ENCODE results near the gene ARFGEF2. TPM values are rescaled to one million over a fixed set of nuclear protein-coding genes. Genes with fewer than 3 reads are reported as not detected.

ARFGEF2 gene
- total RNA-seq, 1 experiment from 2014 or later = 22.2 TPM

DNA sequence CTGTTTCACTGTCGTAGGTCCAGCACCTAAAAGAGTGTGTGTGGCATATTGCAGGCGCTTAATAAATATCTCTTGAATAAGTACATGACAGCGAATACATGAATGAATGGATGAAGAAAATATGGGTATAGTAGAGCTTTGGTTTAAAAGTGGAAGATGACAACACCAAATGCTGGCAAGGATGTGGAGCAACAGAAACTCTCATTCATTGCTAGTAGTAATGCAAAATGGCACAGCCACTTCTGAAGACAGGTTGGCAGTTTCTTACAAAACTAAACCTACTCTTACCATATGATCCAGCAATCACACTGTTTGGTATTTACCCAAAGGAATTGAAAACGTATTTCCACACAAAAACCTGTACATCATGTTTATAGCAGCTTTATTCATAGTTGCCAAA lies 36.3 kb upstream of the ARFGEF2 start:
- no peaks in the 10 kb centered on the region for H4K20me1 ChIP-seq (ENCODE audit: insufficient read depth)
- intact Hi-C loops (cut with micrococcal nuclease) = no loop called here
- CTCF ChIA-PET = no interaction called here
- no peak overlapping the region for H2AFZ ChIP-seq (ENCODE audit: low read depth, low read length, poor library complexity, severe bottlenecking)
- no peak overlapping the region for H3K27ac ChIP-seq (ENCODE audit: low read depth, low read length)
- H3K4me3 ChIP-seq (replicated peaks in 1 of 2; ENCODE audit: low read depth in 1 of 2, low read length in 2 of 2) = no peak overlapping the region
- no peak for ATAC-seq
- H3K9ac ChIP-seq (ENCODE audit: low read length) = no peak overlapping the region
- RAD21 ChIA-PET (ENCODE audit: low non-redundant PET in 1 of 2, low total read pairs in 2 of 2, uncharacterized antibody in 2 of 2, unreplicated experiment in 2 of 2) = no interaction called here
- no peaks in the 10 kb centered on the region for H3K9me3 ChIP-seq (ENCODE audit: control insufficient read depth in 1 of 2, insufficient read depth in 1 of 2, low read depth in 1 of 2, low read length in 2 of 2)
- H3K36me3 ChIP-seq (ENCODE audit: control insufficient read depth in 1 of 2, insufficient read depth in 2 of 2, low read length in 2 of 2) = no peaks in the 10 kb centered on the region
- no peaks in the 10 kb centered on the region for H3K79me2 ChIP-seq (ENCODE audit: insufficient read depth, low read length)
- no peaks in the 10 kb centered on the region for H3K4me1 ChIP-seq (ENCODE audit: control insufficient read depth in 1 of 2, insufficient read depth in 2 of 2, low read length in 2 of 2)
- BruUV-seq (replicated peaks) = no TSS peak
- TF ChIP-seq EZH2phosphoT487 (IDR thresholded peaks at IDR 0.05; ENCODE audit: borderline replicate concordance) = no peak
- no peak for TF ChIP-seq TCF7L2 (IDR thresholded peaks at IDR 0.05; ENCODE audit: borderline replicate concordance, extremely low read depth, insufficient read depth, insufficient read length)
- no peak for TF ChIP-seq EZH2 (IDR thresholded peaks at IDR 0.05)
- no peak for TF ChIP-seq POLR2A (IDR thresholded peaks at IDR 0.05; ENCODE audit: borderline replicate concordance, extremely low read depth, insufficient read depth, insufficient read length)
- no peak for TF ChIP-seq ZNF274 (IDR thresholded peaks at IDR 0.05; ENCODE audit: low read depth, low read length)
- TF ChIP-seq SRF (IDR thresholded peaks at IDR 0.05; ENCODE audit: low read depth) = no peak
- no peak for TF ChIP-seq ELF1 (IDR thresholded peaks at IDR 0.05; ENCODE audit: borderline replicate concordance, low read depth)
- TF ChIP-seq FOSL1 (IDR thresholded peaks at IDR 0.05; ENCODE audit: low read depth) = no peak
- H3K4me2 ChIP-seq (ENCODE audit: low read length) = no peak overlapping the region
- no peaks in the 10 kb centered on the region for H3K27me3 ChIP-seq (ENCODE audit: insufficient read depth, low read length)
- POLR2A ChIA-PET = no interaction called here
- no peaks in the 10 kb centered on the region for H3K9me2 ChIP-seq (ENCODE audit: insufficient read depth)
- DNase-seq (ENCODE audit: low read depth, low spot score) = no peak

DNA sequence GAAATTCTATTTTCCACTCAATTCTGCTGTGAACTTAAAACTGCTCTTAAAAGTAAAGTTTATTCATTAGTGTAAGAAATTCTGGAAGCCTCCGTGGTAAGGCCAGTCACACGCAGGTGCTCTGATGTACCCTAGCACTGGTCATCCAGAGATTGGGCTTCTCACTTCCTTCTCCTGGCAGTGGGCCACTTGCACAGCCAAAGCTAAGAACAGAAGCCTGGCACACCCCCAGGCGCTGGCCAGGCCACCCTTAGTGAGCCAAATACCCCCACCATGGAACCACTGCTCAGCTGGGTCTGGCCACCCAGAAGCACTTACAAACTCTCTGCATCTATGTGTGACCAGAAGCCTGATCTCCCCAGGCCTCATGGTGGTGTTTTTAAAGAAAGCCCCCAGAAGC lies 35.3 kb upstream of the ARFGEF2 start:
- H3K36me3 ChIP-seq (ENCODE audit: control insufficient read depth in 1 of 2, insufficient read depth in 2 of 2, low read length in 2 of 2) = no peaks in the 10 kb centered on the region
- POLR2A ChIA-PET = no interaction called here
- RAD21 ChIA-PET (ENCODE audit: low non-redundant PET in 1 of 2, low total read pairs in 2 of 2, uncharacterized antibody in 2 of 2, unreplicated experiment in 2 of 2) = no interaction called here
- no peaks in the 10 kb centered on the region for H3K9me3 ChIP-seq (ENCODE audit: control insufficient read depth in 1 of 2, insufficient read depth in 1 of 2, low read depth in 1 of 2, low read length in 2 of 2)
- CTCF ChIA-PET = no interaction called here
- H3K9me2 ChIP-seq (ENCODE audit: insufficient read depth) = no peaks in the 10 kb centered on the region
- BruUV-seq (replicated peaks) = no TSS peak
- DNase-seq (ENCODE audit: low read depth, low spot score) = no peak
- no peaks in the 10 kb centered on the region for H4K20me1 ChIP-seq (ENCODE audit: insufficient read depth)
- no peaks in the 10 kb centered on the region for H3K79me2 ChIP-seq (ENCODE audit: insufficient read depth, low read length)
- no peaks in the 10 kb centered on the region for H3K27me3 ChIP-seq (ENCODE audit: insufficient read depth, low read length)
- H3K9ac ChIP-seq (ENCODE audit: low read length) = no peak overlapping the region
- no peak overlapping the region for H3K4me2 ChIP-seq (ENCODE audit: low read length)
- ATAC-seq = no peak
- intact Hi-C loops (cut with micrococcal nuclease) = no loop called here
- no peak for TF ChIP-seq POLR2AphosphoS5 (IDR thresholded peaks at IDR 0.05; ENCODE audit: low read depth, low read length)
- TF ChIP-seq TCF7L2 (IDR thresholded peaks at IDR 0.05; ENCODE audit: borderline replicate concordance, extremely low read depth, insufficient read depth, insufficient read length) = no peak
- no peak for TF ChIP-seq EZH2 (IDR thresholded peaks at IDR 0.05)
- TF ChIP-seq EZH2phosphoT487 (IDR thresholded peaks at IDR 0.05; ENCODE audit: borderline replicate concordance) = no peak
- TF ChIP-seq, protein P1, sequence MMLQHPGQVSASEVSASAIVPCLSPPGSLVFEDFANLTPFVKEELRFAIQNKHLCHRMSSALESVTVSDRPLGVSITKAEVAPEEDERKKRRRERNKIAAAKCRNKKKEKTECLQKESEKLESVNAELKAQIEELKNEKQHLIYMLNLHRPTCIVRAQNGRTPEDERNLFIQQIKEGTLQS (IDR thresholded peaks at IDR 0.05) = no peak
- no peak for TF ChIP-seq ELF1 (IDR thresholded peaks at IDR 0.05; ENCODE audit: borderline replicate concordance, low read depth)
- no peaks in the 10 kb centered on the region for H3K4me1 ChIP-seq (ENCODE audit: control insufficient read depth in 1 of 2, insufficient read depth in 2 of 2, low read length in 2 of 2)
- no peak overlapping the region for H3K4me3 ChIP-seq (replicated peaks in 1 of 2; ENCODE audit: low read depth in 1 of 2, low read length in 2 of 2)
- H3K27ac ChIP-seq (ENCODE audit: low read depth, low read length) = no peak overlapping the region
- H2AFZ ChIP-seq (ENCODE audit: low read depth, low read length, poor library complexity, severe bottlenecking) = no peak overlapping the region
